Neural cell (in vitro differentiated cells): ENCODE data around the gene GUCD1. TPM values are rescaled to one million over a fixed set of nuclear protein-coding genes. Genes with fewer than 3 reads are reported as not detected.

ENCODE experiments used
- H2AFZ ChIP-seq: fragments of 200-600, 300-800 bp; sonication (generic), shearing (Covaris generic); 2 replicates; pipeline ENCODE4 v1.6.0; 2014; ENCODE audit warnings: low read depth, mild to moderate bottlenecking, antibody characterized with exemption, low read length, moderate library complexity
- H3F3A ChIP-seq: fragments of 200-600 bp; shearing (Covaris generic); 2 replicates; pipeline ENCODE4 v1.6.1; 2016; ENCODE audit warnings: mild to moderate bottlenecking, moderate library complexity, mixed read lengths, antibody characterized with exemption, low read length; ENCODE audit not compliant: insufficient read depth, poor library complexity, severe bottlenecking
- H3K27ac ChIP-seq: fragments of 200-600, 300-800 bp; sonication (generic), shearing (Covaris generic); 2 replicates; pipeline ENCODE4 v1.5.1; 2014; ENCODE audit warnings: mild to moderate bottlenecking, low read length, moderate library complexity
- H3K27me3 ChIP-seq: fragments of 300-800, 200-600 bp; sonication (generic), shearing (Covaris generic); 2 replicates; pipeline ENCODE4 v1.6.0; 2014; ENCODE audit warnings: mild to moderate bottlenecking, low read depth, low read length, moderate library complexity; ENCODE audit not compliant: insufficient read depth
- H3K36me3 ChIP-seq: fragments of 300-800, 200-600 bp; sonication (generic), shearing (Covaris generic); 2 replicates; pipeline ENCODE4 v1.5.1; 2014; ENCODE audit warnings: mild to moderate bottlenecking, antibody characterized with exemption, low read length, moderate library complexity; ENCODE audit not compliant: insufficient read depth
- H3K4me2 ChIP-seq: fragments of 300-800, 200-600 bp; sonication (generic), shearing (Covaris generic); 2 replicates; pipeline ENCODE4 v1.6.0; 2014; ENCODE audit warnings: mild to moderate bottlenecking, low read length
- H3K4me3 ChIP-seq: fragments of 300-800, 200-600 bp; sonication (generic), shearing (Covaris generic); 2 replicates; pipeline ENCODE4 v1.5.1; 2014; ENCODE audit warnings: mild to moderate bottlenecking, low read length, moderate library complexity
- H3K79me2 ChIP-seq: fragments of 200-600 bp; shearing (Covaris generic); replicated peaks from 2 replicates; pipeline ENCODE4 v1.6.0; 2014; ENCODE audit warnings: mild to moderate bottlenecking, low read length, moderate library complexity; ENCODE audit not compliant: insufficient read depth
- H3K9ac ChIP-seq: fragments of 300-800, 200-600 bp; sonication (generic), shearing (Covaris generic); 2 replicates; pipeline ENCODE4 v1.6.1; 2016; ENCODE audit warnings: mild to moderate bottlenecking, low read length, mixed read lengths
- H3K9me2 ChIP-seq: fragments of 200-600 bp; shearing (Covaris generic); 2 replicates; pipeline ENCODE4 v1.6.1; 2016; ENCODE audit warnings: mild to moderate bottlenecking, low read length, mixed read lengths; ENCODE audit not compliant: insufficient read depth
- H3K9me3 ChIP-seq: fragments of 200-600, 300-800 bp; sonication (generic), shearing (Covaris generic); 2 replicates; pipeline ENCODE4 v1.6.1; 2016; ENCODE audit warnings: mild to moderate bottlenecking, mixed run types, low read length, moderate library complexity, mixed read lengths
- H4K20me1 ChIP-seq: fragments of 200-600 bp; shearing (Covaris generic); 2 replicates; pipeline ENCODE4 v1.6.1; 2016; ENCODE audit warnings: mild to moderate bottlenecking, mixed run types; ENCODE audit not compliant: insufficient read depth
- CTCF ChIP-seq: fragments of 450-650 bp; IDR thresholded peaks from 2 replicates; pipeline ENCODE4 v1.5.1; 2014; ENCODE audit warnings: antibody characterized with exemption, mild to moderate bottlenecking, moderate library complexity; ENCODE audit not compliant: poor library complexity, severe bottlenecking
- EP300 ChIP-seq: fragments of 450-650 bp; conservative IDR thresholded peaks from 2 replicates; pipeline ENCODE4 v1.6.1; 2014; ENCODE audit warnings: antibody characterized with exemption, mild to moderate bottlenecking, moderate library complexity; ENCODE audit not compliant: poor library complexity, severe bottlenecking
- EZH2 ChIP-seq: fragments of 200-600, 300-800 bp; shearing (Covaris generic), sonication (generic); IDR thresholded peaks from 2 replicates; pipeline ENCODE4 v1.6.1; 2014; ENCODE audit warnings: antibody characterized with exemption, low read length, borderline replicate concordance, mild to moderate bottlenecking; ENCODE audit not compliant: insufficient read depth, poor library complexity, severe bottlenecking
- MXI1 ChIP-seq: fragments of 450-650 bp; conservative IDR thresholded peaks from 2 replicates; pipeline ENCODE4 v1.6.1; 2014; ENCODE audit warnings: antibody characterized with exemption, mild to moderate bottlenecking; ENCODE audit not compliant: poor library complexity, severe bottlenecking
- POLR2AphosphoS5 ChIP-seq: IDR thresholded peaks from 2 replicates; pipeline ENCODE4 v1.6.1; 2012
- RAD21 ChIP-seq: fragments of 450-650 bp; conservative IDR thresholded peaks from 2 replicates; pipeline ENCODE4 v1.6.1; 2014; ENCODE audit warnings: antibody characterized with exemption, mild to moderate bottlenecking, moderate library complexity
- REST ChIP-seq: IDR thresholded peaks from 2 replicates; pipeline ENCODE4 v1.6.1; 2012; ENCODE audit warnings: borderline replicate concordance
- SMC3 ChIP-seq: fragments of 450-650 bp; conservative IDR thresholded peaks from 2 replicates; pipeline ENCODE4 v1.6.1; 2014; ENCODE audit warnings: antibody characterized with exemption, mild to moderate bottlenecking, moderate library complexity; ENCODE audit not compliant: poor library complexity
- TAF1 ChIP-seq: IDR thresholded peaks from 2 replicates; pipeline ENCODE4 v1.6.1; 2012; ENCODE audit warnings: low read depth
- polyA plus RNA-seq: library from polyadenylated mRNA; depleted of rRNA; stranded (reverse); fragments of >200 nt; gene quantifications from 2 replicates; pipeline ENCODE4 v1.2.3, GENCODE V29; 2014

GUCD1 gene
- polyA plus RNA-seq, 1 donor from 2014 or later, result 32.6 TPM

GRCh38 chr22:24595228-24595627, 40.3 kb upstream of the GUCD1 start:
- Histone ChIP-seq H3K27ac (no peak overlapping the region), H3K9ac (no peak overlapping the region), H4K20me1 (no peaks in the 10 kb centered on the region), H3K9me3 (no peaks in the 10 kb centered on the region), H3F3A (no peaks in the 10 kb centered on the region), H3K36me3 (no peaks in the 10 kb centered on the region), H3K4me2 (no peak overlapping the region), H3K4me3 (no peak overlapping the region), H3K79me2 (no peaks in the 10 kb centered on the region), H3K27me3 (no peaks in the 10 kb centered on the region), H2AFZ (no peak overlapping the region), H3K9me2 (no peaks in the 10 kb centered on the region)
- TF ChIP-seq POLR2AphosphoS5 (no peak), TAF1 (no peak), SMC3 (no peak), EP300 (no peak), CTCF (no peak), EZH2 (no peak), REST (no peak), RAD21 (no peak), MXI1 (no peak)

GRCh38 chr22:24594569-24595120, 39.7 kb upstream of the GUCD1 start:
- no peaks in the 10 kb centered on the region for H4K20me1 ChIP-seq
- no peak overlapping the region for H3K4me3 ChIP-seq
- no peaks in the 10 kb centered on the region for H3K9me2 ChIP-seq
- H2AFZ ChIP-seq, result no peak overlapping the region
- H3K27me3 ChIP-seq, result no peaks in the 10 kb centered on the region
- no peaks in the 10 kb centered on the region for H3K9me3 ChIP-seq
- no peaks in the 10 kb centered on the region for H3F3A ChIP-seq
- TF ChIP-seq POLR2AphosphoS5 (no peak), EZH2 (no peak), SMC3 (no peak), TAF1 (no peak), EP300 (no peak), REST (no peak), MXI1 (no peak), RAD21 (no peak), CTCF (no peak)
- no peaks in the 10 kb centered on the region for H3K36me3 ChIP-seq
- H3K27ac ChIP-seq, result no peak overlapping the region
- H3K79me2 ChIP-seq, result no peaks in the 10 kb centered on the region
- H3K4me2 ChIP-seq, result no peak overlapping the region
- H3K9ac ChIP-seq, result no peak overlapping the region
